ENCODE measurements around the gene PTPRN2.

- no peak for TF ChIP-seq CTCF (IDR thresholded peaks at IDR 0.05; ENCODE audit: control extremely low read depth in 1 of 3, insufficient read depth in 1 of 3, low read depth in 1 of 3, low read length in 3 of 3)
- TF ChIP-seq SP2 (IDR thresholded peaks at IDR 0.05; ENCODE audit: low read length), result no peak
Observed at GRCh38 chr7:158035343-158035742, 552.3 kb downstream of the PTPRN2 start.

Measured in H1 (cell line).